Ramos (cell line): Measurements from ENCODE around the gene RHOBTB1.
"Not testable (repeated sequence)": the region's sequence is repeated elsewhere in the genome, so short reads cannot be mapped to it uniquely, and the experiment has no call there.

ENCODE experiments used
- in situ Hi-C: fragments of 300-500 bp; cut with MboI; formaldehyde crosslinking; loops from one replicate; pipeline ENCODE4 v1.14.3; 2022; ENCODE audit warnings: low sequenced_read_pairs; ENCODE audit not compliant: unreplicated experiment

The RHOBTB1 gene

DNA sequence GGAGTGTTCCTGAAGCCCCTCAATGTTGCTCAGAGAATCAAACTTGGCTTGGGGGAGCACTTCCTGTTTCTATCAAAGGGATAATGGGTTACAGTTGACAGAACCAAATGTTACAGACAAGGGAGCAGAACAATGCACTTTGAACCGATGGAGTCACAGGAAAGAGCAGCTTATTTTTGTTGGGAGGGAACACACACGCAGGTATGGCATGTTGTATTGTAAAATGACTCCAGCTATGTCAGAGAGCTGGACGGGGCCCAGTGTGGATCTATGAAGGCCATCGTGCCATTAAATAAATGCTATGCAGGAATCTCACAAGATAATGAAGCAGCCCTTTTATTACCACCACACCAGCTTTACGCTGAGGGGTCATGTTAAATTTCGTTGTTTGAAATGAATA lies 35.1 kb downstream of the RHOBTB1 start:
- in situ Hi-C loops: no loop called here

DNA sequence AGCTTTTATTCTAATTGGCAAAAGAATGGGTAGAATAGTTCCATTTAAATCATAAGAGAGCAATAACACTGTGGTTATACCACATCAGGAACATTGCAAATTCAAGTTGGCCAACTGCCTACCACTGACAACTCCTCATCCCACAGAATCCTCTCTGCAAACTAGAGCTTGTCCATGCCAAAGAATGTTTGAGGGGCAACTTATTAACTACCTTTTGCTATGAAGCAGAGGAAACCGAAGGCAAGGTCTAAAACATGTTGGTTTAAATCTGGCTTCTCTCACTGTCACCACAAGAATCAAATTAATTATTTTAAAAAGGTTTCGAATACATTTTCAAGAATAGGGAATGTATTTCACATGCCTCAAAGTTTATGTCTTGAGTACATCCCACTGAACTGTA lies 36.0 kb downstream of the RHOBTB1 start:
- in situ Hi-C loops: no loop called here

GRCh38 chr10:60907236-60907635 lies 36.7 kb downstream of the RHOBTB1 start:
- in situ Hi-C loops: no loop called here

- in situ Hi-C loops: not testable (repeated sequence)
Observed at GRCh38 chr10:60906825-60907224, 37.2 kb downstream of the RHOBTB1 start.

GRCh38 chr10:60906411-60906810 lies 37.6 kb downstream of the RHOBTB1 start:
- in situ Hi-C loops: no loop called here

GRCh38 chr10:60905580-60905979 lies 38.4 kb downstream of the RHOBTB1 start:
- in situ Hi-C loops: no loop called here

DNA sequence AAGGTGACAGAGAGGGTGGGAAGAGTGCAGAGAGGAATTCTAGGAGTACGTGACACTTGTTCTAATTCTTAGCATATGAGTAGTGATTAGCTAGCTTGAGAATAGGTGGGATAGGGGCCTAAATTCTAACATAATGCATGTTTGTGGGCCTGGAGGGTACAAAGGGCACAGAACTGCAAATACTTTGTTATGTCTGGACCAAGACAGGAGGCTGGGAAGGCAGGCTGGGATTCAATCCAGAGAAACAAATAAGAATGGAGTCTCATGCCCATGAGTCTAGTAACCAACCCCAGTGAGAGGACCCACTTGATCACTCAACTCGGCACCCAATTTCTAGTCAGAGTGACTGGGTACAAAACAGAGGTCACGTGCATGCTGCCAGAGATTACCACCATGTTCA lies 40.9 kb downstream of the RHOBTB1 start:
- in situ Hi-C loops: no loop called here

DNA sequence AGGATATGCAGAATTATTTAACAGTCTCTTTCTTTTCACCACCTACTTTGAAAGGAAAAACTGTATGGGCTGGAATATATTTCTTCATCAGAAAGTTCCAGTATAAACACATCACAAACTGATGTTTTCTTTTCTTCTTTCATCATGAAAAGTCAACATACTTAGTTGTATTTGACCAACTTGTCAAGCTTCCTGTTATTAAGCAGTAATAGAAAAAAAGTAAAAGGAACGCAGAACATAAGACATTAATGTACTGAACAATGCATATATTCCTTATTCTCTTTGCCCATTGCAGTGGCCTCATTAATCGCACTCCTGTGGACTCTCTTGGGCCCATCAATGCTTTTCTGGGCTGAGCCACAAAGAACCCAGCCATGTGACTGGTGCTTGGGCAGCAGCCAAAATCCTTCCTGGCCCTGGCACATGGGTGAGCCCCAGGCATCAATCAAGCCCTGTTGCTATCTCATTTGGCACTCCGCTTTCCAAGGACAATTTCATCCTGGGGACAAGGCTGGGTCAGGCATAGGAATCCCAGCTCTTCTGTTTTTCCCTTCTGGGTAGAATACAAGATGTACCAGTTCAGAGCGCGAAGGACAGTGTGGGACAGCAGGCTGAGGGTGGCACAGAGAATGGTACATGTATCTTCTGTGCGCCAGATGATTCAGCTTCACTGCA lies 42.3 kb downstream of the RHOBTB1 start:
- in situ Hi-C loops: no loop called here

DNA sequence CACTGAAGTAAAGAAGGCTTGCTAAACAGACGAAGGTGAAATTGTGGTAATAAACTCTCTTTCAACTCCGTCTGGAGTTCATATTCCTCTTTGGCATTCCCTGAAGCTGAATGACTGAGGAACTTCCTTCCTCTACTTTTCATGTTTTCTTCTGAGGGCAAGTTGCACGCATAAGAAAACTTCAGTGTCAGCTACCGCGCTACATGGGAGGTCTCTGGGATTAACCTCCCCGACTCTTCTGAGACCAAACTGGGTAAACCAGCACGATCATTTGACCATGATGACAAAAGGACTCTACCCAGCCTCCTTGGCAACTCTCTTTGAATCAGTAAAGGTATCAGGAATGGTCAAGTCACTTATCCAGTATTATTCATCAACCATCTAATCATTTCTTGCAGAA lies 44.7 kb downstream of the RHOBTB1 start:
- in situ Hi-C loops: no loop called here

DNA sequence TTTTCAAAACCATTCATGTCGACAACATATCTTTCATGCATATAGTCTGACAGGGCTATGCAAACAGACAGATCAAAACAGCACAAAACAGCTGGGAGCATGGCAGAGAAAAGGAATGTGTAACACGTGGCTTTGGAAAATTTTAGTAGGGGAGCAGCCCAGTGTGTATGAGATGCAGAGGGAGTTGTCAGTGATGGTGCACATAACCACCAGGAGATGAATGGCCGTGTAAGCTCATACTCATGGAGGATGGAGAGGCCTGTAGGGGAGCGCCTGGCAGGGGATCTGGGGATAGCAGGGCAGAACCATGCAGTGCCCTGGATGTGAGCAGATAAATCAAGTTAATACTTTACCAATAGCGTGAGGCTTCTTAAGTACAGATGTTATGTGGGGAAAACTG lies 45.7 kb downstream of the RHOBTB1 start:
- in situ Hi-C loops: no loop called here

- in situ Hi-C loops: no loop called here
Observed at GRCh38 chr10:60896810-60897209, 47.2 kb downstream of the RHOBTB1 start.

DNA sequence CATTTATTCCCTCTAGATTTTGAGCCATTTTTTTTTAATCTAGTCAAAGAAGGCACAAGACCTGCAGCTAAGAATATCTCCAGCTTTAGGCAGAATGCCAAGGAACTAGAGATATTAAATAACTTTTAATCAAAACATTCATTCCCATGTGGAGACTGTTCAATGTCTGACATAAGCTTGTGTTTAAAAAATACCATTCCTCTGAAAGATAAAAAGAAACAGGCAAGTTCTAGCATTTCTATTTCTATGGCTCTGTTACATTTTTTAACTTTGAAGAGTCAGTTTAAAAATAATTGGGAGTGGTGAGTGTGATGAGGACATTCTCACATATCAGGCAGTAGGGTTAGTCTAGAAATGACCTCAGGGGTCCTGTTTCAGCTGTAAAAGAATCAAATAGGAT lies 48.0 kb downstream of the RHOBTB1 start:
- in situ Hi-C loops: no loop called here

DNA sequence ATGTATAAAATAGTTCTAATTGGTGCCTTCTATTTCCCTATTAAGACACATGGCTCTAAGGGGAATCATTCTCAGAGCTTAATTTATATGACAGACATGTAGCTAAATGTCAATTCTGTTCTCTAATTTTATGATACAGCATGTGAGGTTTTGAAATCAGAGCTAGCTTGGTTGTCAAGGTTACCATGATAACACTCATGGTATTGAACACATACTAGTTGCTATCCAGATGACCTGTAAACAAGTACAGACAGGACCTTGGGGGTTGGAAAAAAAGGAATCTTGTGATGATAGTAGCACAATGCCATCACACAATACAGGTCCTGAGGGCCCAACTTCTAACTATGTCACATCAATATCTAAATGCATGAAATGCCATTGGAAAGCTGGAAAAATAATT lies 49.2 kb downstream of the RHOBTB1 start:
- in situ Hi-C loops: no loop called here

DNA sequence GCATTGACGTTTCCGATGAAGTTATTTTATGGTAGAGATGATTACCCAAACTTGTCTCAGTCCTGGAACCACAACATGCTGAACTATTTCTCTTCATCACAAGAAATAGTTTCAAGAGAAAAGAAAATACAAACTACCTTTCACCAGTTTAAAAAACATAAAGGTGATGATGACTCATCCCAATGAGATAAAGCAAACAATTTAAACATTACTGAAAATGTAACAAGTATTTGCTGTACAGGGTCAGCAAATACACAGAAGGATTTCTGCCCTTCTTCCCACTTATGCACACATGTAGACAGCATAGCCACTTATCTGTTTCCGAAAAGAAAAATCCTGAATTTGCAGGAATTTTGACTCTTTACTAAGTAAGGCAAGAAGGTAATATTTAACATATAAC lies 50.8 kb downstream of the RHOBTB1 start:
- in situ Hi-C loops: no loop called here

GRCh38 chr10:60892571-60892970 lies 51.4 kb downstream of the RHOBTB1 start:
- in situ Hi-C loops: no loop called here

GRCh38 chr10:60890811-60891210 lies 53.2 kb downstream of the RHOBTB1 start:
- in situ Hi-C loops: no loop called here

DNA sequence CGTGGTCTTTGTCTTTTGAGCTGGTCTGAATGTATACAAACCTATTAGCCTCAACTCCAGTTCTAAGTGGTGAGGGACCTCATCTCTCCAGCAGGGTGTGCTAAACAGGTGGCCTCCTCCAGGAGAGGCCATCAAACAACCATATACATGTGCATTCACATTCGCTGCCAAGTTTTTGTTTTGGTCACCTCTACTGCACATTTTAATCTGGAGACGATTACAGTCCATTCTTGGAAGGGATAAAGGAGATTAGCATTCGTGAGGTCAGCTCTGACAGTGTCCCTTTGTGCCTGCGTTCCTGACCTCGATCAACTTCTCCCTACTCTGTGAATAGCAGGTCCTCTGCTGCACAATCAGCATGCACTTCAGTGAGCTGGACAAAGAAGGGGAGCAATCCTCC lies 60.8 kb downstream of the RHOBTB1 start:
- in situ Hi-C loops: no loop called here

DNA sequence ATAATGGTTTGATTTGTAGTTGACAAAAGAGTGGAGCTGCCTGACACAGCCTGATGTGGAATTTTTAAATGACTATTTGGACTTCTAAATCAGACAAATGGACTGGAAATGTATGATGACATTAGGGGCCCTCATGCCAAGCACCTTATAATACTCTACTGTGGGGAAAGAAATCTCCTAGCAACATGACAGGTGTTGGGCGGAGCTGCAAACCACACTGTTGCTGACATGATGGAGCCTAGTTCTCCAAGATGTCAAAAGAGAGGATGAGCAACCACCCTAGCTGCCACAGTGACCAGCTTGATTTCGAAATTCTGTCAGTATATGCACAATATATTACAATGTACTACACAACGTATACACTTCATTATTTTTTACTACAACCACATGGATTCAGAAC lies 65.8 kb downstream of the RHOBTB1 start:
- in situ Hi-C loops: no loop called here

- in situ Hi-C loops: no loop called here
Observed at GRCh38 chr10:60877777-60878120, 66.2 kb downstream of the RHOBTB1 start.

- in situ Hi-C loops: no loop called here
Observed at GRCh38 chr10:60877061-60877776, 66.8 kb downstream of the RHOBTB1 start.

- in situ Hi-C loops: no loop called here
Observed at GRCh38 chr10:60873758-60874157, 70.2 kb downstream of the RHOBTB1 start.

DNA sequence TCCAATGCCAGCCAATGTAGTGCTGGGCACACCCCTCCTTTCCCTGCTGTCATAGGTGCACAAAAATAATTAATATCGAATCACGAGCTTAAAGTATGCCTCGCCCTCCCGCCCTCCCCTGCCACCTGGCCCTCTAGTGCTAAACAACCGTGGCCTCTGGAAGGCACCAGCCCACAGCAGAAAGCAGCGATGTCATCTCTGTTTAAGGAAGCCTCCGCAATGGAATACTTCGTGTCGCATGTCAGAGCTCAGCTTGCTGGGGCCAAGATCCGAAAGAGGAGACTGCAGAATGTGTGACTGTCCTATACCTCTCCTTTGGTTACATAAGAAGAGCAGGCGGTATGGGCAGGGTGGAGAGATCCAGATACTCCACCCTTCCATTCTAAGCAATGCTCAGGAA lies 71.5 kb downstream of the RHOBTB1 start:
- in situ Hi-C loops: no loop called here
